HepG2 (cell line): ENCODE measurements around the gene NEUROG2. TPM values are rescaled to one million over a fixed set of nuclear protein-coding genes. Genes with fewer than 3 reads are reported as not detected.

ENCODE experiments used
- ATAC-seq: fragments of 200-7000 bp; cut with Tn5 transposase; 3 replicates; pipeline ENCODE4 v1.9.1; 2020; ENCODE audit warnings: mild to moderate bottlenecking, moderate library complexity
- BruUV-seq: library from RNA; stranded (reverse); fragments of 400-500 nt; replicated peaks from 2 replicates; lab custom pipeline; 2021; lab: Mats Ljungman, UMichigan
- CTCF ChIA-PET: fragments of 300-600 bp; formaldehyde crosslinking; extraction: SDS; loops from one replicate; lab custom pipeline; 2021; ENCODE audit warnings: low total read pairs, inconsistent platforms, low intra/inter-chr PET ratio; lab: Yijun Ruan, JAX
- POLR2A ChIA-PET: fragments of 350-600 bp; sonication (Branson Sonifier 250); formaldehyde crosslinking; loops from one replicate; lab custom pipeline; 2020; ENCODE audit warnings: antibody characterized with exemption, inconsistent platforms; lab: Yijun Ruan, JAX
- DNase-seq: peaks from one replicate; pipeline ENCODE4 v3.0.0-alpha.2; 2015; ENCODE audit warnings: low spot score
- FAIRE-seq: peaks from 3 replicates; lab custom pipeline; 2011; peaks lifted over from hg19 to GRCh38; lab: Jason Lieb, UNC
- H2AFZ ChIP-seq: one replicate; pipeline ENCODE4 v1.6.1; 2011; ENCODE audit warnings: low read length, inconsistent platforms
- H3K27ac ChIP-seq: fragments of 300-600 bp; 3 replicates; pipeline ENCODE4 v1.8.0; 2011; ENCODE audit warnings: mixed run types, mild to moderate bottlenecking, mixed read lengths, low read length, inconsistent platforms; ENCODE audit not compliant: insufficient read depth; ENCODE audit errors: extremely low read length
- H3K27me3 ChIP-seq, 2 experiments: fragments of 200-600 bp in 1 of 2; 2 replicates in 1 of 2; 3 replicates in 1 of 2; pipeline versions ENCODE4 v1.6.0 to v1.8.0; 2011; ENCODE audit warnings: low read length in 2 of 2, mild to moderate bottlenecking in 2 of 2, moderate library complexity in 2 of 2, inconsistent platforms in 1 of 2; ENCODE audit not compliant: insufficient read depth in 2 of 2, control insufficient read depth in 1 of 2
- H3K36me3 ChIP-seq, 2 experiments: fragments of 200-600 bp in 1 of 2; replicated peaks in 1 of 2; 2 replicates in 1 of 2; 3 replicates in 1 of 2; pipeline versions ENCODE4 v1.5.1 to v1.8.0; 2011; ENCODE audit warnings: low read length in 2 of 2, inconsistent platforms in 1 of 2; ENCODE audit not compliant: insufficient read depth in 2 of 2, control insufficient read depth in 1 of 2
- H3K4me1 ChIP-seq: 2 replicates; pipeline ENCODE4 v1.5.1; 2012; ENCODE audit warnings: low read length, inconsistent platforms; ENCODE audit not compliant: insufficient read depth
- H3K4me2 ChIP-seq: 2 replicates; pipeline ENCODE4 v1.6.0; 2011; ENCODE audit warnings: low read depth, low read length, inconsistent platforms
- H3K4me3 ChIP-seq, 3 experiments: fragments of 200-600 bp in 1 of 3; sonication (generic), shearing (Covaris generic) in 1 of 3; replicated peaks in 1 of 3; 2 replicates each; pipeline ENCODE4 v1.5.1; 2011 to 2016; ENCODE audit warnings: low read length in 3 of 3, inconsistent platforms in 2 of 3, low read depth in 2 of 3, mild to moderate bottlenecking in 2 of 3, control low read depth in 1 of 3, mixed read lengths in 1 of 3; ENCODE audit not compliant: insufficient read depth in 1 of 3
- H3K79me2 ChIP-seq: one replicate; pipeline ENCODE4 v1.6.1; 2011; ENCODE audit warnings: low read length, inconsistent platforms; ENCODE audit not compliant: insufficient read depth
- H3K9ac ChIP-seq: 2 replicates; pipeline ENCODE4 v1.6.0; 2011; ENCODE audit warnings: mild to moderate bottlenecking, low read depth, low read length, inconsistent platforms; ENCODE audit not compliant: insufficient read depth
- H3K9me3 ChIP-seq: 2 replicates; pipeline ENCODE4 v1.5.1; 2012; ENCODE audit warnings: mild to moderate bottlenecking, low read length
- H4K20me1 ChIP-seq: 2 replicates; pipeline ENCODE4 v1.6.0; 2011; ENCODE audit warnings: inconsistent platforms, mild to moderate bottlenecking, low read length, moderate library complexity; ENCODE audit not compliant: insufficient read depth
- CEBPG ChIP-seq: IDR thresholded peaks from 2 replicates; pipeline ENCODE4 v1.6.1; 2016
- CHD4 ChIP-seq: fragments of 200-600 bp; sonication (generic); IDR thresholded peaks from 2 replicates; pipeline ENCODE4 v1.7.0; 2017; ENCODE audit warnings: mild to moderate bottlenecking, low read length, borderline replicate concordance
- HMGA1 ChIP-seq: sonication (generic); formaldehyde crosslinking; conservative IDR thresholded peaks from 2 replicates; pipeline ENCODE4 v1.4.0; 2020; ENCODE audit warnings: missing genetic modification reagents
- HOXA5 ChIP-seq: sonication (generic); formaldehyde crosslinking; IDR thresholded peaks from 2 replicates; pipeline ENCODE4 v1.4.0; 2020; ENCODE audit warnings: missing genetic modification reagents
- IRX3 ChIP-seq: sonication (generic); formaldehyde crosslinking; IDR thresholded peaks from 2 replicates; pipeline ENCODE4 v1.8.1; 2023; ENCODE audit warnings: mild to moderate bottlenecking, low read depth, missing genetic modification reagents, borderline replicate concordance
- KAT8 ChIP-seq: IDR thresholded peaks from 2 replicates; pipeline ENCODE4 v1.6.1; 2016; ENCODE audit warnings: missing genetic modification reagents, missing compliant biosample characterization
- NFE2 ChIP-seq: sonication (generic); formaldehyde crosslinking; IDR thresholded peaks from 2 replicates; pipeline ENCODE4 v1.4.0; 2020; ENCODE audit warnings: missing genetic modification reagents
- NFE2L1 ChIP-seq: sonication (generic); formaldehyde crosslinking; IDR thresholded peaks from 2 replicates; pipeline ENCODE4 v1.4.0; 2020; ENCODE audit warnings: missing genetic modification reagents, mild to moderate bottlenecking, borderline replicate concordance
- PAWR ChIP-seq: sonication (generic); formaldehyde crosslinking; IDR thresholded peaks from 2 replicates; pipeline ENCODE4 v1.4.0; 2020; ENCODE audit warnings: missing genetic modification reagents, mild to moderate bottlenecking, borderline replicate concordance
- RORA ChIP-seq: sonication (generic); formaldehyde crosslinking; IDR thresholded peaks from 2 replicates; pipeline ENCODE4 v1.5.0; 2020; ENCODE audit warnings: mild to moderate bottlenecking, missing genetic modification reagents, moderate library complexity
- SETDB1 ChIP-seq: sonication (generic); formaldehyde crosslinking; IDR thresholded peaks from 2 replicates; pipeline ENCODE4 v1.5.1; 2020; ENCODE audit warnings: missing genetic modification reagents, mild to moderate bottlenecking, borderline replicate concordance
- SIX4 ChIP-seq: sonication (generic); formaldehyde crosslinking; IDR thresholded peaks from 2 replicates; pipeline ENCODE4 v1.4.0; 2020; ENCODE audit warnings: missing genetic modification reagents
- TCF7L2 ChIP-seq: IDR thresholded peaks from 2 replicates; pipeline ENCODE4 v1.6.1; 2011; ENCODE audit warnings: mild to moderate bottlenecking, low read depth, low read length, moderate library complexity
- TGIF2 ChIP-seq: IDR thresholded peaks from 2 replicates; pipeline ENCODE4 v1.6.1; 2016; ENCODE audit warnings: control low read depth, missing compliant biosample characterization
- ZNF121 ChIP-seq: sonication (generic); formaldehyde crosslinking; IDR thresholded peaks from 2 replicates; pipeline ENCODE4 v1.5.0; 2020; ENCODE audit warnings: mild to moderate bottlenecking, missing genetic modification reagents
- ZNF260 ChIP-seq: sonication (generic); formaldehyde crosslinking; IDR thresholded peaks from 2 replicates; pipeline ENCODE4 v1.4.0; 2020; ENCODE audit warnings: missing genetic modification reagents, low read depth, mild to moderate bottlenecking, borderline replicate concordance
- ZNF670 ChIP-seq: sonication (generic); formaldehyde crosslinking; IDR thresholded peaks from 2 replicates; pipeline ENCODE4 v1.8.0; 2022; ENCODE audit warnings: mild to moderate bottlenecking, missing genetic modification reagents, borderline replicate concordance
- ZNF883 ChIP-seq: sonication (generic); formaldehyde crosslinking; IDR thresholded peaks from 2 replicates; pipeline ENCODE4 v1.5.1; 2020; ENCODE audit warnings: mild to moderate bottlenecking, missing genetic modification reagents; ENCODE audit errors: not compliant biosample characterization
- WGBS: methylation state at CpG from one replicate; pipeline ENCODE4 v1.1.6; 2017; ENCODE audit warnings: low lambda C conversion rate; 5-methylcytosine and 5-hydroxymethylcytosine counted together
- in situ Hi-C: cut with HindIII; loops from 2 replicates; pipeline ENCODE4 v1.10.0; 2017; ENCODE audit warnings: low pct_unique_long_range_greater_than_20kb; ENCODE audit not compliant: extremely low pct_ligation_motif_present
- intact Hi-C: fragments of 100-400 bp; cut with micrococcal nuclease; formaldehyde crosslinking; loops from one replicate; pipeline ENCODE4 v1.10.0; 2022; ENCODE audit not compliant: unreplicated experiment
- polyA plus RNA-seq, 8 experiments: library from polyadenylated mRNA; depleted of rRNA in 3 of 8; stranded (reverse) in 7 of 8; unstranded in 1 of 8; fragments of >200 nt; fragmentation: Illumina TruSeq in 4 of 8; extraction: Trizol in 4 of 8; gene quantifications; 2 replicates each; pipeline versions ENCODE4 v1.2.1 to v1.2.3, GENCODE V29; 2011 to 2016; ENCODE audit warnings: low read depth in 4 of 8, missing spikeins in 1 of 8, mixed read lengths in 1 of 8; ENCODE audit not compliant: insufficient read depth in 1 of 8
- total RNA-seq, 5 experiments: library from RNA; depleted of rRNA; stranded (reverse); fragments of >200 nt; fragmentation: Illumina TruSeq; extraction: Trizol; gene quantifications; 2 replicates each; pipeline ENCODE4 v1.2.3, GENCODE V29; 2016; ENCODE audit warnings: low read depth in 1 of 5
- TF ChIP-seq, protein P1 (sequence below): sonication (generic); formaldehyde crosslinking; IDR thresholded peaks from 2 replicates; pipeline ENCODE4 v1.9.0; 2022; ENCODE audit warnings: low read depth, missing genetic modification reagents

NEUROG2 gene
- total and polyA plus RNA-seq, 2 of the 13 experiments (the other 11 are each of a cell fraction or from before 2014, with no cell fraction given): not detected

DNA sequence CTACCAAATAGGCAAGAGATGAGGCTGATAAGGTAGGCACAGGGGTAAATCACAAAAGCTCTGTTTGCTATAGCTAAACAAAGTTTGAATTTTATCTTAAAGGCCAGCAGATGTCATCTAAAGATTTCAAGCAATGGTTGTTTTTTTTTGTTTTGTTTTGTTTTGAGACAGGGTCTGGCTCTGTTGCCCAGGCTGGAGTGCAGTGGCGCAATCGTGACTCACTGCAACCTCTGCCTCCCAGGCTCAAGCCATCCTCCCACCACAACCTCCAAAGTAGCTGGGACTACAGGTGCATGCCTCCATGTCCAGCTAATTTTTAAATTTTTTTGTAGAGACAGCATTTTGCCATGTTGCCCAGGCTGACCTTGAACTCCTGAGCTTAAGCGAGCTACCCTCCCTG lies 43.1 kb upstream of the NEUROG2 start:
- H3K9ac ChIP-seq: no peak overlapping the region
- no peaks in the 10 kb centered on the region for H3K4me1 ChIP-seq
- no peaks in the 10 kb centered on the region for H3K27me3 ChIP-seq
- TF ChIP-seq TCF7L2 (no peak), IRX3 (no peak), HMGA1 (no peak), SIX4 (CRISPR knock-in tag) (no peak), PAWR (CRISPR knock-in tag) (no peak), CEBPG (CRISPR knock-in tag) (no peak), ZNF121 (peak; percentile 61; the same call in 1 of the 2 replicates), CHD4 (no peak), NFE2 (CRISPR knock-in tag) (no peak)
- no peak overlapping the region for H2AFZ ChIP-seq
- H3K9me3 ChIP-seq: no peaks in the 10 kb centered on the region
- CTCF ChIA-PET: no interaction called here
- no peak overlapping the region for H3K4me3 ChIP-seq
- POLR2A ChIA-PET: no interaction called here
- 94% methylated on average over 3 of the region's 3 CpGs for WGBS
- ATAC-seq (no peak), FAIRE-seq (no peak), DNase-seq (no peak)
- no peak overlapping the region for H3K4me2 ChIP-seq
- H3K79me2 ChIP-seq: no peaks in the 10 kb centered on the region
- no TSS peak for BruUV-seq
- no peak overlapping the region for H3K27ac ChIP-seq
- H4K20me1 ChIP-seq: no peaks in the 10 kb centered on the region
- H3K36me3 ChIP-seq: peaks cover 2% of the 10 kb centered on the region in 2 experiments; a peak in 2 of 5 replicates
- intact Hi-C loops (no loop called here), in situ Hi-C loops (no loop called here)

DNA sequence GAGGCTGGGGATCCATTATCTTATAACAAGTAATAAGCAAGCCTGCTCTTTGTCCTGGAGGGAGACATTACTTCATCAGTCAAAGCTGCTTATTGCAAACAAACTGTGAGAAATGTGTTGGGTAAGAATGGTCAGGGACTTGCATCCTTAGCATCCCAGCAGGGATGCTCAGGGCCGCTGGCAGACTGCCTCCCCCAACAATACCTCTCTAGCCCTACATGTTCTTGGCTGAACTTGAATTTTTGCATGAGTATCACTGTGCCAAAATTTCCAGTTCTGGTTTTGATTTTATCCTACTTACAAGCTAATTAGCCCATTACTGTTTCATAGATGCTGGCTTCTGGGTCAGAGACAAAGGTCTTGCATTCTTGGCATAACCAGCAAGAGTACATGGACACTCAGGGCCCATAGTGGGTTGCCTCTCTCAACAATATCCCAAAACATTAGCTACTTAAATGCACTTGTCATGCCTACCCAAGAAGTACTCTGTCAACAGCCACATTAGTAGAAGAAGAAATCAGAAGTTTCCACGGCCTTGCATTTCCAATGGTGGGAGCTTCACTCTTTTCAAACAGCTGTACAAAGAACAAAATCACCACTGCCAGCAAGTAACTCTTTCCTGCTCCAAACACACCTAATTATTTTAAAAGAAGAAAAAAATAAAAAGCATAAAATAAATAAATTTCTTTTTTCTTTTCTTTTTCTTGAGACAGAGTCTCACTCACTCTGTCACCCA lies 41.9 kb upstream of the NEUROG2 start:
- Histone ChIP-seq H3K27me3 (no peaks in the 10 kb centered on the region), H3K4me3 (no peak overlapping the region), H3K9me3 (no peaks in the 10 kb centered on the region), H4K20me1 (no peaks in the 10 kb centered on the region), H3K79me2 (no peaks in the 10 kb centered on the region), H3K36me3 (peaks cover 2% of the 10 kb centered on the region in 2 experiments; a peak in 2 of 5 replicates), H3K9ac (no peak overlapping the region), H3K4me1 (no peaks in the 10 kb centered on the region), H2AFZ (no peak overlapping the region), H3K27ac (no peak overlapping the region), H3K4me2 (no peak overlapping the region)
- DNase-seq (no peak), FAIRE-seq (no peak), ATAC-seq (no peak)
- POLR2A ChIA-PET: no interaction called here
- no TSS peak for BruUV-seq
- 94% methylated on average over 2 of the region's 2 CpGs for WGBS
- in situ Hi-C loops (no loop called here), intact Hi-C loops (no loop called here)
- CTCF ChIA-PET: no interaction called here
- no peak for TF ChIP-seq HOXA5 (CRISPR knock-in tag)
- no peak for TF ChIP-seq KAT8 (CRISPR knock-in tag)
- no peak for TF ChIP-seq NFE2L1 (CRISPR knock-in tag)
- no peak for TF ChIP-seq TGIF2
- no peak for TF ChIP-seq ZNF260 (CRISPR knock-in tag)
- no peak for TF ChIP-seq ZNF883 (CRISPR knock-in tag)
- TF ChIP-seq ZNF670 (CRISPR knock-in tag): no peak
- TF ChIP-seq, protein P1, sequence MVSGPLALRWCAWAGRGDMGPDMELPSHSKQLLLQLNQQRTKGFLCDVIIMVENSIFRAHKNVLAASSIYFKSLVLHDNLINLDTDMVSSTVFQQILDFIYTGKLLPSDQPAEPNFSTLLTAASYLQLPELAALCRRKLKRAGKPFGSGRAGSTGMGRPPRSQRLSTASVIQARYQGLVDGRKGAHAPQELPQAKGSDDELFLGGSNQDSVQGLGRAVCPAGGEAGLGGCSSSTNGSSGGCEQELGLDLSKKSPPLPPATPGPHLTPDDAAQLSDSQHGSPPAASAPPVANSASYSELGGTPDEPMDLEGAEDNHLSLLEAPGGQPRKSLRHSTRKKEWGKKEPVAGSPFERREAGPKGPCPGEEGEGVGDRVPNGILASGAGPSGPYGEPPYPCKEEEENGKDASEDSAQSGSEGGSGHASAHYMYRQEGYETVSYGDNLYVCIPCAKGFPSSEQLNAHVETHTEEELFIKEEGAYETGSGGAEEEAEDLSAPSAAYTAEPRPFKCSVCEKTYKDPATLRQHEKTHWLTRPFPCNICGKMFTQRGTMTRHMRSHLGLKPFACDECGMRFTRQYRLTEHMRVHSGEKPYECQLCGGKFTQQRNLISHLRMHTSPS (CRISPR knock-in tag): no peak
- TF ChIP-seq RORA: no peak
- TF ChIP-seq SETDB1 (CRISPR knock-in tag): no peak
